ENCODE measurements around the gene DMPK.
"Not testable (repeated sequence)": the region's sequence is repeated elsewhere in the genome, so short reads cannot be mapped to it uniquely, and the experiment has no call there.

DMPK gene

GRCh38 chr19:45742969-45743368, 39.3 kb downstream of the DMPK start:
- DNase-seq, result no peak

DNA sequence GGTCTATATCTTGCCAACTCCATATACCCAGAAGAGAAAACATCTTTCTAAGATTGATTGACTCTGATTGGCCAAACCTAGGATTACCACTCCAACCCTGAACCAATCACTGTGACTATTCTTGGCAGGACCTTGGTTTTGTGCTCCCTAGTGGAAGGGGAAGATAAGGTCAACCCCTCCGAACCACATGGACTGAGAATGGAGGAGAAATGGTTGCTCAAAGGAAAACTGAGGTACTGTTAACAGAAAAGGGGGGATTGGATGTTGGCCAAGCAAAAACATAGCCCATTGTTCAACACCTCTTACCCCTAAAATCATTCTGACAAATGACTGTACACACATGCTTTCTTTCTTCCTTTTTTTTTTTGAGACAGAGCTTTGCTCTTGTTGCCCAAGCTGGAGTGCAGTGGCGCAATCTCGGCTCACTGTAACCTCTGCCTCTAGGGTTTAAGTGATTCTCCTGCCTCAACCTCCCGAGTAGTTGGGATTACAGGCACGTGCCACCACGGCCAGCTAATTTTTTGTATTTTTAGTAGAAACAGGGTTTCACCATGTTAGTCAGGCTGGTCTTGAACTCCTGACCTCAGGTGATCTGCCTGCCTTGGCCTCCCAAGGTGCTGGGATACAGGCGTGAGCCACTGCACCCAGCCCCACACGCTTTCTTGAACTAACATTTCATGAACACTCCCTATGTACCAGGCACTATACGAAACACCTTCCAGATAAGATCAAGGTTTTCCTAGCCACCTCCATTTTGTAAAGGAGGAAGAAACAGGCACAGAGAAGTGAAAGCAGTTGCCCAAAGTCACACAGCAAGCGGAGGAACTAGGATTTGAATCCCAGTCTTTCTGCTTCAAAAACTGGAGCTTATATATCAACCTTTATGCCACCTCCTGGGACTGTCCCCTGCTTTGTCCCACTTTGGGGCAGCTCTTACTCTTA, 42.5 kb downstream of the DMPK start:
- DNase-seq, result no peak

DNA sequence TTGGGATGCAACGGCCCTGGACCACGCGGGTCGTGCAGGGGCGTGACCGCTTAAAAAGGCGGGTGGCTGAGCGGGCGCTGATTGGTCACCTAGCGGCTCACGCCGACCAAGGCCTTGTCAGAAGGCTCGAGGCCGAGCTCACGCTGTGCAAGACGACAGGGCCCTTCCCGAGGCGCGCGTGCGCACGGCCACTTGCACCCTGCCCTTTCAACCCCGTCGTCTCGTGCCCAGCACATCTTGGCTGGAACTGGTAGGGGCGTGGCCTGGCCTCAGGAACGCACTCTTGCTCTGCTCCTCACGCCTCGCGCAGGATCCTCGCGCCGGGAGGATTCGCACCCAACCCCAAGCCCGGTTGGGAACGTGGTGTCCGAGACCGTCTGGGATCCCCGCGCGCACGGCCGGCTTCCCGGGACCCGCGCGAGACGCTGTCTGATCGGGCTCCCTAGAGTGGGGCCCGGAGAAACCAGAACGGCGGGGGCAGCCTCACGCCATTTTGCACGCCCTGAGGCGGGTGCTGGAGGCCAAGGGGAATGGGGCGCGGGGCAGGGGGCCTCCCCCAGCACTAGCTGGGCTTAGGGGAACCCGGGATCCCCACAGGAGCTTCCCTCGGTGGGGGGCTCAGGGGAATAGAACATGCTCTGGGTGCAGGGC, 49.0 kb downstream of the DMPK start, which contains the start of gene MEIOSIN:
MEIOSIN (plus strand) TSS at position 280 of the 651 bp plus-strand sequence. CDS start 1,938 bp downstream, outside the sequence.
- no peak for DNase-seq

GRCh38 chr19:45730368-45731288, 51.7 kb downstream of the DMPK start, which contains the start of gene FBXO46:
Gene FBXO46 (minus strand): TSS chr19:45730896. CDS start chr19:45713495, 17,401 bp downstream.
- DNase-seq, result peak; percentile 61 to 98 (median 95)

DNA sequence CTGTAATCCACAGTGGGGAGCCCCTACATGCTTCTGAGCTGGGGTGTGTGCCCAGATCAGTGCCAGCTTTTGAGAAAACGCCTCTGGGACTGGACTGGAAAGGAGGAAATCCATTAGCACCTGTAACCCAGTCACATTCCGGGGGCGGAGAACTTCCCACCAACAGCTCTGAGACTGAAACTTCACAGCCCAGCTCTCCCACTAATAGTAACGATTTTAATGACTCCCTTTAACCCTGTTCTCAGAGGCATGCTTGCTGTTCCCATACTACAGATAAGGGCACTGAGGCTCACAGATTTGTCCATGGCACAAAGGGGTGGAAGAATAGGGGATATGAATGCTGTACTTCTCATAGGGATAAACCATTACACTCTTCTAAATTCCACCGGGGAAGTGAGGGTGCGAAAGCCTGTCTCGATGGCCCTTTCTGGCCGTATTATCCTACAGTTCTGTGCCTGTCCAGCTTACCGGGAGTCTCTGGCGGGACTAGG, 52.4 kb downstream of the DMPK start:
- DNase-seq, result peak in 1 of 14 donors; percentile 18

DNA sequence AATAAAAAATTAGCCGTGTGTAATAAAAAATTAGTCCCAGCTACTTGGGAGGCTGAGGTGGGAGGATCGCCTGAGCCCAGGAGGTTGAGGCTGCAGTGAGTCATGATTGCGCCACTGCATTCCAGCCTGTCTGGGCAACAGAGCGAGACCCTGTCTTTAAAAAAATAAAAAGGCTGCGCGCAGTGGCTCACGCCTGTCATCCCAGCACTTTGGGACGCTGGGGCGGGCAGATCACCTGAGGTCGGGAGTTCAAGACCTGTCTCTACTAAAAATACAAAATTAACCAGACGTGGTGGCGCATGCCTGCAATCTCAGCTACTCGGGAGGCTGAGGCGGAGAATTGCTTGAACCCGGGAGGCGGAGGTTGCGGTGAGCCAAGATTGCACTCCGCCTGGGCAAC, 53.6 kb downstream of the DMPK start:
- not testable (repeated sequence) for DNase-seq

DNA sequence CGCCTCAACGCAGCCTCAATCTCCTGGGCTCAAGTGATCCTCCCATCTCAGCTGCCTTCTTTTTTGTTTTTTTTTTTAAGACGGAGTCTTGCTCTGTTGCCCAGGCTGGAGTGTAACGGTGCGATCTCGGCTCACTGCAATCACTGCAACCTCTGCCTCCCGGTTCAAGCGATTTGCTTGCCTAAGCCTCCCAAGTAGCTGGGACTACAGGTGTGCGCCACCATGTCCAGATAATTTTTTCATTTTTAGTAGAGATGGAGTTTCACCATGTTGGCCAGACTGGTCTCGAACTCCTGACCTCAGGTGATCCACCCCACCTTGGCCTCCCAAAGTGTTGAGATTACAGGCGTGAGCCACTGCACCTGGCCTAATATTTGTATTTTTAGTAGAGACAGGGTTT, 62.2 kb downstream of the DMPK start:
- DNase-seq, result not testable (repeated sequence)
